A673 (cell line): Measurements from ENCODE around the gene ROR2. TPM values are rescaled to one million over a fixed set of nuclear protein-coding genes. Genes with fewer than 3 reads are reported as not detected.

Experiments
- BruUV-seq: library from RNA; stranded (reverse); fragments of 400-500 nt; replicated peaks from 2 replicates; lab custom pipeline; 2021; lab: Mats Ljungman, UMichigan
- CTCF ChIA-PET: fragments of 300-600 bp; sonication (Branson Sonifier 250); formaldehyde crosslinking; loops from one replicate; lab custom pipeline; 2022; ENCODE audit warnings: antibody characterized with exemption; lab: Charles Lee
- POLR2A ChIA-PET: fragments of 300-600 bp; sonication (Branson Sonifier 250); formaldehyde crosslinking; loops from one replicate; lab custom pipeline; 2022; ENCODE audit warnings: antibody characterized with exemption; ENCODE audit not compliant: low non-redundant PET; lab: Charles Lee
- DNase-seq: peaks from one replicate; pipeline ENCODE4 v3.0.0-alpha.2; 2015; ENCODE audit warnings: low spot score
- H3K27ac ChIP-seq: fragments of 200-600 bp; sonication (generic); 2 replicates; pipeline ENCODE4 v1.5.1; 2016; ENCODE audit warnings: mixed run types, low read depth, mild to moderate bottlenecking, mixed read lengths, antibody characterized with exemption, low read length; ENCODE audit not compliant: poor library complexity, severe bottlenecking
- H3K27me3 ChIP-seq: fragments of 200-600 bp; sonication (generic); replicated peaks from 2 replicates; pipeline ENCODE4 v1.6.1; 2017; ENCODE audit warnings: mixed run types, low read depth, mild to moderate bottlenecking, mixed read lengths, antibody characterized with exemption, low read length; ENCODE audit not compliant: insufficient read depth, poor library complexity
- H3K36me3 ChIP-seq: fragments of 200-600 bp; sonication (generic); 2 replicates; pipeline ENCODE4 v1.6.1; 2016; ENCODE audit warnings: mixed run types, mild to moderate bottlenecking, mixed read lengths, antibody characterized with exemption, low read length; ENCODE audit not compliant: insufficient read depth, poor library complexity, severe bottlenecking
- H3K4me1 ChIP-seq: fragments of 200-600 bp; sonication (generic); 2 replicates; pipeline ENCODE4 v1.6.1; 2017; ENCODE audit warnings: mixed run types, mild to moderate bottlenecking, mixed read lengths, antibody characterized with exemption, low read length; ENCODE audit not compliant: insufficient read depth, poor library complexity, severe bottlenecking
- H3K4me3 ChIP-seq: fragments of 200-600 bp; sonication (generic); 2 replicates; pipeline ENCODE4 v1.5.1; 2016; ENCODE audit warnings: low read depth, mixed run types, mild to moderate bottlenecking, mixed read lengths, low read length; ENCODE audit not compliant: poor library complexity, severe bottlenecking
- H3K9me3 ChIP-seq: fragments of 200-600 bp; sonication (generic); 2 replicates; pipeline ENCODE4 v1.6.1; 2016; ENCODE audit warnings: mixed run types, low read depth, mild to moderate bottlenecking, mixed read lengths, antibody characterized with exemption, low read length; ENCODE audit not compliant: poor library complexity, severe bottlenecking
- EZH2 ChIP-seq: fragments of 200-600 bp; sonication (generic); IDR thresholded peaks from 2 replicates; pipeline ENCODE4 v1.6.1; 2017; ENCODE audit warnings: borderline replicate concordance, low read depth, mild to moderate bottlenecking, mixed read lengths, antibody characterized with exemption, low read length; ENCODE audit not compliant: poor library complexity, severe bottlenecking
- intact Hi-C: fragments of 100-400 bp; cut with micrococcal nuclease; formaldehyde crosslinking; loops from one replicate; pipeline ENCODE4 v1.10.0; 2022; ENCODE audit not compliant: unreplicated experiment
- total RNA-seq: library from RNA; stranded (reverse); gene quantifications from 2 replicates; pipeline ENCODE4 v1.2.3, GENCODE V29; 2021
- TF ChIP-seq, protein P1 (sequence below): fragments of 300-800, 200-600 bp; sonication (generic); conservative IDR thresholded peaks from 2 replicates; pipeline ENCODE4 v1.5.1; 2017; ENCODE audit warnings: low read depth, mild to moderate bottlenecking, antibody characterized with exemption, low read length, moderate library complexity, mixed read lengths

The ROR2 gene
- total RNA-seq, 1 experiment from 2014 or later, result 12.3 TPM

- intact Hi-C loops, result no loop called here
- BruUV-seq, result no TSS peak
- ChIA-PET CTCF (no interaction called here), POLR2A (no interaction called here)
- TF ChIP-seq EZH2, result no peak
- TF ChIP-seq, protein P1, sequence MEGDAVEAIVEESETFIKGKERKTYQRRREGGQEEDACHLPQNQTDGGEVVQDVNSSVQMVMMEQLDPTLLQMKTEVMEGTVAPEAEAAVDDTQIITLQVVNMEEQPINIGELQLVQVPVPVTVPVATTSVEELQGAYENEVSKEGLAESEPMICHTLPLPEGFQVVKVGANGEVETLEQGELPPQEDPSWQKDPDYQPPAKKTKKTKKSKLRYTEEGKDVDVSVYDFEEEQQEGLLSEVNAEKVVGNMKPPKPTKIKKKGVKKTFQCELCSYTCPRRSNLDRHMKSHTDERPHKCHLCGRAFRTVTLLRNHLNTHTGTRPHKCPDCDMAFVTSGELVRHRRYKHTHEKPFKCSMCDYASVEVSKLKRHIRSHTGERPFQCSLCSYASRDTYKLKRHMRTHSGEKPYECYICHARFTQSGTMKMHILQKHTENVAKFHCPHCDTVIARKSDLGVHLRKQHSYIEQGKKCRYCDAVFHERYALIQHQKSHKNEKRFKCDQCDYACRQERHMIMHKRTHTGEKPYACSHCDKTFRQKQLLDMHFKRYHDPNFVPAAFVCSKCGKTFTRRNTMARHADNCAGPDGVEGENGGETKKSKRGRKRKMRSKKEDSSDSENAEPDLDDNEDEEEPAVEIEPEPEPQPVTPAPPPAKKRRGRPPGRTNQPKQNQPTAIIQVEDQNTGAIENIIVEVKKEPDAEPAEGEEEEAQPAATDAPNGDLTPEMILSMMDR, result no peak
- Histone ChIP-seq H3K36me3 (no peaks in the 10 kb centered on the region), H3K27me3 (no peaks in the 10 kb centered on the region), H3K4me1 (no peaks in the 10 kb centered on the region), H3K9me3 (peaks cover 32% of the 10 kb centered on the region), H3K4me3 (no peak overlapping the region), H3K27ac (no peak overlapping the region)
- no peak for DNase-seq
Observed at GRCh38 chr9:91930475-91930874, 19.6 kb downstream of the ROR2 start.

- intact Hi-C loops, result no loop called here
- CTCF ChIA-PET, result interaction anchor here (0.9 kb wide), 1 partner anchor 20 kb away, joined by 3 read pairs; no protein-coding TSS in a partner anchor
- Histone ChIP-seq H3K9me3 (peaks cover 32% of the 10 kb centered on the region), H3K4me3 (no peak overlapping the region), H3K4me1 (no peaks in the 10 kb centered on the region), H3K27ac (no peak overlapping the region), H3K27me3 (no peaks in the 10 kb centered on the region), H3K36me3 (no peaks in the 10 kb centered on the region)
- POLR2A ChIA-PET, result no interaction called here
- no TSS peak for BruUV-seq
- TF ChIP-seq, protein P1, result no peak
- TF ChIP-seq EZH2, result no peak
- no peak for DNase-seq
Observed at GRCh38 chr9:91929331-91929730, 20.7 kb downstream of the ROR2 start.

DNA sequence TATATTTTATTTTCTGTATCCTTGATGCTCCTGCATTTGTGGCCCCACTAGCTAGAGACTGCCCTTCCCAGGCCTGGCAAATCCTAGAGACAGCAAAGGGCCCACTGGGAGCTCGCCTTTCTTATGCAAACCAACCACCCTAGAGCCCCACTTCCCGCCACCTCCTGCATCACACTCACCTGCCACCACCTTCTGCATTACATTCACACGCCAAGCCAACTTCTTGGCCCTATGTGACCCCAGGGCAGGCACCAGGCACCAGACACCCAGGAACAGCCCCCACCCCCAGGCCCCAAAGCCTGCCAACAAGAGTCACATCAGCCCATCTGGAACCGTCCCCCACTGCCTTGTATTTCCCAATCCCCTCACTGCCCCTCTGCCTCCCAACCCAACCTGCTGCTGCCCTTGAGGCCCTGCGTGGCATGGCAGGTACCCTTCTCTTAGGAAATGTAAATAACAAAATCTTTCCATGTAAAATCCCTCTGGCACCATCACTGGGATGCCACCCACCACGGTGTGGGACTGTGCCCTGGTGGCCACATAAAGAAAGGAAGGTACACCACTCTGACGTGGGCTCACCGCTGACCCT, 22.0 kb downstream of the ROR2 start:
- ChIA-PET CTCF (no interaction called here), POLR2A (no interaction called here)

More for the DNA sequence above, 22.0 kb downstream of the ROR2 start:
- Histone ChIP-seq H3K4me1 (no peaks in the 10 kb centered on the region), H3K27ac (no peak overlapping the region), H3K4me3 (no peak overlapping the region), H3K36me3 (no peaks in the 10 kb centered on the region), H3K9me3 (peaks cover 32% of the 10 kb centered on the region), H3K27me3 (no peaks in the 10 kb centered on the region)
- no TSS peak for BruUV-seq
- TF ChIP-seq, protein P1, result no peak
- TF ChIP-seq EZH2, result no peak
- intact Hi-C loops, result no loop called here
- no peak for DNase-seq
